GM12878 (cell line): ENCODE results near the gene PPP4R4. TPM values are rescaled to one million over a fixed set of nuclear protein-coding genes. Genes with fewer than 3 reads are reported as not detected.

Experiments used
- ATAC-seq: fragments of 200-7000 bp; cut with Tn5 transposase; 3 replicates; pipeline ENCODE4 v1.9.1; 2020; ENCODE audit warnings: mild to moderate bottlenecking, moderate library complexity
- BruUV-seq: library from RNA; stranded (reverse); fragments of 400-500 nt; replicated peaks from 2 replicates; lab custom pipeline; 2021; lab: Mats Ljungman, UMichigan
- CTCF ChIA-PET: fragments of 300-600 bp; sonication (Branson Sonifier 250); formaldehyde crosslinking; extraction: SDS; loops from one replicate; lab custom pipeline; 2021; ENCODE audit warnings: inconsistent platforms; lab: Yijun Ruan, JAX
- POLR2A ChIA-PET: fragments of 350-600 bp; formaldehyde crosslinking; extraction: SDS; loops from one replicate; lab custom pipeline; 2021; ENCODE audit warnings: inconsistent platforms; lab: Charles Lee
- RAD21 ChIA-PET: fragments of 300-600 bp; sonication (Branson Sonifier 250); formaldehyde crosslinking; loops from one replicate; lab custom pipeline; 2023; ENCODE audit warnings: antibody characterized with exemption; ENCODE audit not compliant: unreplicated experiment; lab: Charles Lee
- SMC1A ChIA-PET: fragments of 300-600 bp; sonication (Branson Sonifier 250); formaldehyde crosslinking; loops from one replicate; lab custom pipeline; 2023; ENCODE audit not compliant: unreplicated experiment, uncharacterized antibody; lab: Charles Lee
- DNase-seq: peaks from one replicate; pipeline ENCODE4 v3.0.0-alpha.2; 2011; ENCODE audit warnings: low read depth, low spot score
- FAIRE-seq: peaks from 3 replicates; lab custom pipeline; 2011; peaks lifted over from hg19 to GRCh38; lab: Jason Lieb, UNC
- H2AFZ ChIP-seq: 2 replicates; pipeline ENCODE4 v1.6.0; 2011; ENCODE audit warnings: low read depth, low read length, control low read depth; ENCODE audit not compliant: control insufficient read depth
- H3K27ac ChIP-seq: 2 replicates; pipeline ENCODE4 v1.5.1; 2011; ENCODE audit warnings: control low read depth; ENCODE audit not compliant: control insufficient read depth, insufficient read depth
- H3K27me3 ChIP-seq, 2 experiments: replicated peaks in 1 of 2; 2 replicates each; pipeline versions ENCODE4 v1.6.0 to v1.6.1; 2011; ENCODE audit warnings: low read length in 1 of 2; ENCODE audit not compliant: control insufficient read depth in 2 of 2, insufficient read depth in 2 of 2
- H3K36me3 ChIP-seq, 2 experiments: 2 replicates each; pipeline ENCODE4 v1.5.1; 2011; ENCODE audit warnings: low read length in 1 of 2; ENCODE audit not compliant: control insufficient read depth in 2 of 2, insufficient read depth in 2 of 2
- H3K4me1 ChIP-seq: 2 replicates; pipeline ENCODE4 v1.6.1; 2011; ENCODE audit warnings: mild to moderate bottlenecking, low read length, moderate library complexity, mixed read lengths; ENCODE audit not compliant: control insufficient read depth, insufficient read depth
- H3K4me2 ChIP-seq: 2 replicates; pipeline ENCODE4 v1.6.0; 2011; ENCODE audit warnings: control low read depth; ENCODE audit not compliant: control insufficient read depth, insufficient read depth
- H3K4me3 ChIP-seq: fragments of 200-600 bp; sonication (generic); 2 replicates; pipeline ENCODE4 v1.5.1; 2016
- H3K79me2 ChIP-seq: 2 replicates; pipeline ENCODE4 v1.6.0; 2011; ENCODE audit warnings: low read length; ENCODE audit not compliant: control insufficient read depth, insufficient read depth
- H3K9ac ChIP-seq: 2 replicates; pipeline ENCODE4 v1.8.0; 2011; ENCODE audit warnings: low read length, control low read depth, mixed read lengths; ENCODE audit not compliant: control insufficient read depth, insufficient read depth
- H3K9me3 ChIP-seq: replicated peaks from 3 replicates; pipeline ENCODE4 v1.5.1; 2011; ENCODE audit warnings: mild to moderate bottlenecking, low read length; ENCODE audit not compliant: control insufficient read depth, insufficient read depth
- H4K20me1 ChIP-seq: 2 replicates; pipeline ENCODE4 v1.6.0; 2011; ENCODE audit not compliant: control insufficient read depth, insufficient read depth
- CREB1 ChIP-seq: IDR thresholded peaks from 2 replicates; pipeline ENCODE4 v1.6.1; 2012; ENCODE audit warnings: low read depth, mild to moderate bottlenecking, inconsistent platforms
- FOXM1 ChIP-seq: IDR thresholded peaks from 2 replicates; pipeline ENCODE4 v1.6.1; 2012; ENCODE audit warnings: low read depth, mild to moderate bottlenecking, inconsistent platforms, low read length, moderate library complexity
- IKZF2 ChIP-seq, 2 experiments: fragments of 450-650 bp; IDR thresholded peaks; 2 replicates each; pipeline ENCODE4 v1.6.1; 2017; ENCODE audit warnings: mild to moderate bottlenecking in 2 of 2, moderate library complexity in 2 of 2
- JUND ChIP-seq: IDR thresholded peaks from 2 replicates; pipeline ENCODE4 v1.6.1; 2012; ENCODE audit warnings: low read depth, mild to moderate bottlenecking, low read length, improper control_type of control experiment, moderate library complexity
- KLF5 ChIP-seq: fragments of 450-650 bp; IDR thresholded peaks from 2 replicates; pipeline ENCODE4 v1.6.1; 2014; ENCODE audit warnings: mild to moderate bottlenecking; ENCODE audit not compliant: partially characterized antibody
- MAX ChIP-seq: IDR thresholded peaks from 2 replicates; pipeline ENCODE4 v1.6.1; 2012; ENCODE audit warnings: low read depth, low read length, improper control_type of control experiment
- NKRF ChIP-seq: fragments of 450-650 bp; conservative IDR thresholded peaks from 2 replicates; pipeline ENCODE4 v1.6.1; 2017; ENCODE audit warnings: mild to moderate bottlenecking, moderate library complexity
- NR2F1 ChIP-seq: fragments of 450-650 bp; conservative IDR thresholded peaks from 2 replicates; pipeline ENCODE4 v1.6.1; 2017; ENCODE audit warnings: mild to moderate bottlenecking
- ZNF384 ChIP-seq: IDR thresholded peaks from 2 replicates; pipeline ENCODE4 v1.6.1; 2012; ENCODE audit warnings: low read depth, mild to moderate bottlenecking, low read length, improper control_type of control experiment, borderline replicate concordance
- WGBS: methylation state at CpG from one replicate; pipeline ENCODE4 v1.1.6; 2016; ENCODE audit warnings: low lambda C conversion rate; ENCODE audit not compliant: insufficient replicate concordance, insufficient coverage; ENCODE audit errors: missing lambda C conversion rate; 5-methylcytosine and 5-hydroxymethylcytosine counted together
- in situ Hi-C: fragments of 300-500 bp; cut with MboI; formaldehyde crosslinking; loops from 9 replicates; pipeline ENCODE4 v1.14.3; 2018; ENCODE audit warnings: mixed read lengths
- intact Hi-C: fragments of 100-400 bp; cut with micrococcal nuclease; formaldehyde crosslinking; loops from one replicate; pipeline ENCODE4 v1.14.2; 2022; ENCODE audit not compliant: unreplicated experiment
- polyA plus RNA-seq, 11 experiments: library from polyadenylated mRNA; depleted of rRNA in 4 of 11; unstranded in 6 of 11; stranded (reverse) in 5 of 11; fragments of >200 nt; fragmentation: Nextera tagmentation in 4 of 11; fragmentation: Illumina TruSeq in 1 of 11; extraction: Ambion mirVana in 4 of 11; extraction: Trizol in 1 of 11; gene quantifications; 1 replicate in 1 of 11; 2 replicates in 10 of 11; pipeline versions ENCODE4 v1.2.1 to v1.2.3, GENCODE V29; 2011 to 2016; ENCODE audit warnings: inconsistent platforms in 2 of 11, missing spikeins in 2 of 11, low read depth in 1 of 11
- total RNA-seq, 4 experiments: library from RNA; depleted of rRNA in 3 of 4; stranded (reverse); fragments of >200 nt in 3 of 4; fragmentation: Illumina TruSeq in 1 of 4; extraction: Trizol in 1 of 4; gene quantifications; 2 replicates each; pipeline versions ENCODE4 v1.2.1 to v1.2.3, GENCODE V29; 2013 to 2021

PPP4R4 gene
- total and polyA plus RNA-seq, 10 of the 15 experiments (the other 5 are each of a cell fraction or from before 2014, with no cell fraction given), result 0.01 to 0.13 (median 0.08) TPM; not detected in 4

- no peaks in the 10 kb centered on the region for H4K20me1 ChIP-seq
- H3K27me3 ChIP-seq, result no peaks in the 10 kb centered on the region; a peak in 1 of 4 replicates
- no peak overlapping the region for H3K27ac ChIP-seq
- no TSS peak for BruUV-seq
- H3K4me1 ChIP-seq, result no peaks in the 10 kb centered on the region
- no peak for FAIRE-seq
- TF ChIP-seq MAX (no peak), NR2F1 (no peak), JUND (no peak), IKZF2 (IDR thresholded peaks at IDR 0.05) (no peak), ZNF384 (no peak), KLF5 (no peak), FOXM1 (no peak), NKRF (no peak), CREB1 (no peak)
- in situ Hi-C loops, result no loop called here
- no peaks in the 10 kb centered on the region; the same call in 2 of the 3 replicates for H3K9me3 ChIP-seq
- SMC1A ChIA-PET, result interaction anchor here (0.6 kb wide), 1 partner anchor 14 kb away, joined by 3 read pairs; no protein-coding TSS in a partner anchor
- 0% methylated on average over 3 of the region's 3 CpGs for WGBS
- no peaks in the 10 kb centered on the region for H3K36me3 ChIP-seq
- POLR2A ChIA-PET, result no interaction called here
- ATAC-seq, result no peak
- intact Hi-C loops, result no loop called here
- no peak overlapping the region for H2AFZ ChIP-seq
- H3K4me3 ChIP-seq, result no peak overlapping the region
- CTCF ChIA-PET, result interaction anchor here (0.6 to 0.8 kb wide), 2 partner anchors 17 to 1003 kb away, joined by 3 read pairs; no protein-coding TSS in a partner anchor
- RAD21 ChIA-PET, result no interaction called here
- H3K4me2 ChIP-seq, result no peak overlapping the region
- DNase-seq, result no peak
- H3K79me2 ChIP-seq, result no peaks in the 10 kb centered on the region
- H3K9ac ChIP-seq, result no peak overlapping the region
Observed at GRCh38 chr14:94293578-94293924, 119.4 kb downstream of the PPP4R4 start.
